Muscle layer of colon (tissue), 2 donors: ENCODE data around the gene CD79A.
"Not testable (repeated sequence)": the region's sequence is repeated elsewhere in the genome, so short reads cannot be mapped to it uniquely, and the experiment has no call there.

Experiments
- H3K27ac ChIP-seq: one replicate; pipeline ENCODE4 v1.7.0; 2013; ENCODE audit warnings: low read depth, mild to moderate bottlenecking, low read length, moderate library complexity
- H3K27me3 ChIP-seq, 2 donors: one replicate each; pipeline ENCODE4 v1.7.0; 2013; ENCODE audit warnings: low read length in 2 of 2, mild to moderate bottlenecking in 2 of 2; ENCODE audit not compliant: insufficient read depth in 2 of 2, control insufficient read depth in 1 of 2
- H3K36me3 ChIP-seq: one replicate; pipeline ENCODE4 v1.7.0; 2013; ENCODE audit warnings: mild to moderate bottlenecking, low read length; ENCODE audit not compliant: insufficient read depth
- H3K4me1 ChIP-seq: one replicate; pipeline ENCODE4 v1.7.0; 2013; ENCODE audit warnings: mild to moderate bottlenecking, low read length; ENCODE audit not compliant: insufficient read depth
- H3K4me3 ChIP-seq, 2 donors: one replicate each; pipeline ENCODE4 v1.7.0; 2013; ENCODE audit warnings: low read length in 2 of 2, low read depth in 1 of 2, mild to moderate bottlenecking in 1 of 2, moderate library complexity in 1 of 2
- H3K9ac ChIP-seq: one replicate; pipeline ENCODE4 v1.7.0; 2013; ENCODE audit warnings: low read length
- H3K9me3 ChIP-seq: one replicate; pipeline ENCODE4 v1.7.0; 2013; ENCODE audit warnings: mild to moderate bottlenecking, low read length
- donor health status: abdominal sarcoma.
- donor health status: Adenocarcinoma of cecum.

CD79A gene

GRCh38 chr19:41910240-41910991 is 33.3 kb downstream of the CD79A start:
- Histone ChIP-seq H3K27me3 (peaks cover 32 to 35% of the 10 kb centered on the region in 2 donors), H3K4me1 (no peaks in the 10 kb centered on the region), H3K36me3 (peaks cover 13% of the 10 kb centered on the region), H3K9ac (no peak overlapping the region), H3K4me3 (no peak overlapping the region), H3K27ac (no peak overlapping the region), H3K9me3 (no peaks in the 10 kb centered on the region)

GRCh38 chr19:41910992-41911888 is 34.2 kb downstream of the CD79A start:
- peaks cover 8% of the 10 kb centered on the region for H3K36me3 ChIP-seq
- no peak overlapping the region for H3K9ac ChIP-seq
- no peak overlapping the region for H3K27ac ChIP-seq
- peaks cover 40 to 41% of the 10 kb centered on the region in 2 donors for H3K27me3 ChIP-seq
- no peak overlapping the region for H3K4me3 ChIP-seq
- H3K9me3 ChIP-seq = no peaks in the 10 kb centered on the region
- H3K4me1 ChIP-seq = no peaks in the 10 kb centered on the region

GRCh38 chr19:41911889-41912731 is 35.0 kb downstream of the CD79A start:
- Histone ChIP-seq H3K4me1 (no peaks in the 10 kb centered on the region), H3K27ac (no peak overlapping the region), H3K9ac (no peak overlapping the region), H3K27me3 (peaks cover 49 to 50% of the 10 kb centered on the region in 2 donors), H3K9me3 (no peaks in the 10 kb centered on the region), H3K36me3 (no peaks in the 10 kb centered on the region), H3K4me3 (no peak overlapping the region)

- no peak overlapping the region for H3K27ac ChIP-seq
- H3K4me3 ChIP-seq = no peak overlapping the region
- H3K36me3 ChIP-seq = no peaks in the 10 kb centered on the region
- H3K9me3 ChIP-seq = no peaks in the 10 kb centered on the region
- no peaks in the 10 kb centered on the region for H3K4me1 ChIP-seq
- peaks cover 56 to 58% of the 10 kb centered on the region in 2 donors for H3K27me3 ChIP-seq
- H3K9ac ChIP-seq = no peak overlapping the region
Observed at GRCh38 chr19:41912899-41913537, 35.9 kb downstream of the CD79A start.

GRCh38 chr19:41913538-41914423 is 36.7 kb downstream of the CD79A start:
- H3K36me3 ChIP-seq = no peaks in the 10 kb centered on the region
- no peaks in the 10 kb centered on the region for H3K4me1 ChIP-seq
- H3K27ac ChIP-seq = no peak overlapping the region
- peaks cover 56 to 58% of the 10 kb centered on the region in 2 donors for H3K27me3 ChIP-seq
- no peak overlapping the region for H3K9ac ChIP-seq
- no peak overlapping the region for H3K4me3 ChIP-seq
- no peaks in the 10 kb centered on the region for H3K9me3 ChIP-seq

- not testable (repeated sequence) for H3K36me3 ChIP-seq, H3K9me3 ChIP-seq, H3K4me1 ChIP-seq, H3K9ac ChIP-seq, H3K4me3 ChIP-seq, H3K27ac ChIP-seq
- peaks cover 58 to 62% of the 10 kb centered on the region in 2 donors for H3K27me3 ChIP-seq
Observed at GRCh38 chr19:41914424-41914834, 37.4 kb downstream of the CD79A start.

GRCh38 chr19:41915021-41915775 is 38.1 kb downstream of the CD79A start:
- Histone ChIP-seq H3K27ac (no peak overlapping the region), H3K27me3 (peaks cover 58 to 61% of the 10 kb centered on the region in 2 donors), H3K4me3 (no peak overlapping the region)

GRCh38 chr19:41915776-41916414 is 38.8 kb downstream of the CD79A start:
- no peak overlapping the region for H3K4me3 ChIP-seq
- no peaks in the 10 kb centered on the region for H3K4me1 ChIP-seq
- no peak overlapping the region for H3K27ac ChIP-seq
- no peaks in the 10 kb centered on the region for H3K9me3 ChIP-seq
- peaks cover 57 to 61% of the 10 kb centered on the region in 2 donors for H3K27me3 ChIP-seq
- no peaks in the 10 kb centered on the region for H3K36me3 ChIP-seq
- no peak overlapping the region for H3K9ac ChIP-seq

More at GRCh38 chr19:41915021-41915775, 38.1 kb downstream of the CD79A start:
- Histone ChIP-seq H3K36me3 (no peaks in the 10 kb centered on the region), H3K9me3 (no peaks in the 10 kb centered on the region), H3K4me1 (no peaks in the 10 kb centered on the region), H3K9ac (no peak overlapping the region)

GRCh38 chr19:41917676-41918075 is 40.6 kb downstream of the CD79A start:
- Histone ChIP-seq H3K27me3 (peaks cover 51 to 66% of the 10 kb centered on the region in 2 donors), H3K9ac (no peak overlapping the region), H3K4me3 (no peak overlapping the region), H3K27ac (no peak overlapping the region), H3K36me3 (no peaks in the 10 kb centered on the region), H3K4me1 (no peaks in the 10 kb centered on the region), H3K9me3 (no peaks in the 10 kb centered on the region)
